GM12878 (cell line): ENCODE data around the gene XIAP. TPM values are rescaled to one million over a fixed set of nuclear protein-coding genes. Genes with fewer than 3 reads are reported as not detected.
"Not testable (repeated sequence)": the region's sequence is repeated elsewhere in the genome, so short reads cannot be mapped to it uniquely, and the experiment has no call there.

Experiments used
- ATAC-seq: fragments of 200-7000 bp; cut with Tn5 transposase; 3 replicates; pipeline ENCODE4 v1.9.1; 2020; ENCODE audit warnings: mild to moderate bottlenecking, moderate library complexity
- BruUV-seq: library from RNA; stranded (reverse); fragments of 400-500 nt; replicated peaks from 2 replicates; lab custom pipeline; 2021; lab: Mats Ljungman, UMichigan
- CTCF ChIA-PET: fragments of 300-600 bp; sonication (Branson Sonifier 250); formaldehyde crosslinking; extraction: SDS; loops from one replicate; lab custom pipeline; 2021; ENCODE audit warnings: inconsistent platforms; lab: Yijun Ruan, JAX
- POLR2A ChIA-PET: fragments of 350-600 bp; formaldehyde crosslinking; extraction: SDS; loops from one replicate; lab custom pipeline; 2021; ENCODE audit warnings: inconsistent platforms; lab: Charles Lee
- RAD21 ChIA-PET: fragments of 300-600 bp; sonication (Branson Sonifier 250); formaldehyde crosslinking; loops from one replicate; lab custom pipeline; 2023; ENCODE audit warnings: antibody characterized with exemption; ENCODE audit not compliant: unreplicated experiment; lab: Charles Lee
- SMC1A ChIA-PET: fragments of 300-600 bp; sonication (Branson Sonifier 250); formaldehyde crosslinking; loops from one replicate; lab custom pipeline; 2023; ENCODE audit not compliant: unreplicated experiment, uncharacterized antibody; lab: Charles Lee
- DNase-seq: peaks from one replicate; pipeline ENCODE4 v3.0.0-alpha.2; 2011; ENCODE audit warnings: low read depth, low spot score
- FAIRE-seq: peaks from 3 replicates; lab custom pipeline; 2011; peaks lifted over from hg19 to GRCh38; lab: Jason Lieb, UNC
- H2AFZ ChIP-seq: 2 replicates; pipeline ENCODE4 v1.6.0; 2011; ENCODE audit warnings: low read depth, low read length, control low read depth; ENCODE audit not compliant: control insufficient read depth
- H3K27ac ChIP-seq: 2 replicates; pipeline ENCODE4 v1.5.1; 2011; ENCODE audit warnings: control low read depth; ENCODE audit not compliant: control insufficient read depth, insufficient read depth
- H3K27me3 ChIP-seq, 2 experiments: replicated peaks in 1 of 2; 2 replicates each; pipeline versions ENCODE4 v1.6.0 to v1.6.1; 2011; ENCODE audit warnings: low read length in 1 of 2; ENCODE audit not compliant: control insufficient read depth in 2 of 2, insufficient read depth in 2 of 2
- H3K36me3 ChIP-seq, 2 experiments: 2 replicates each; pipeline ENCODE4 v1.5.1; 2011; ENCODE audit warnings: low read length in 1 of 2; ENCODE audit not compliant: control insufficient read depth in 2 of 2, insufficient read depth in 2 of 2
- H3K4me1 ChIP-seq: 2 replicates; pipeline ENCODE4 v1.6.1; 2011; ENCODE audit warnings: mild to moderate bottlenecking, low read length, moderate library complexity, mixed read lengths; ENCODE audit not compliant: control insufficient read depth, insufficient read depth
- H3K4me2 ChIP-seq: 2 replicates; pipeline ENCODE4 v1.6.0; 2011; ENCODE audit warnings: control low read depth; ENCODE audit not compliant: control insufficient read depth, insufficient read depth
- H3K4me3 ChIP-seq: fragments of 200-600 bp; sonication (generic); 2 replicates; pipeline ENCODE4 v1.5.1; 2016
- H3K79me2 ChIP-seq: 2 replicates; pipeline ENCODE4 v1.6.0; 2011; ENCODE audit warnings: low read length; ENCODE audit not compliant: control insufficient read depth, insufficient read depth
- H3K9ac ChIP-seq: 2 replicates; pipeline ENCODE4 v1.8.0; 2011; ENCODE audit warnings: low read length, control low read depth, mixed read lengths; ENCODE audit not compliant: control insufficient read depth, insufficient read depth
- H3K9me3 ChIP-seq: replicated peaks from 3 replicates; pipeline ENCODE4 v1.5.1; 2011; ENCODE audit warnings: mild to moderate bottlenecking, low read length; ENCODE audit not compliant: control insufficient read depth, insufficient read depth
- H4K20me1 ChIP-seq: 2 replicates; pipeline ENCODE4 v1.6.0; 2011; ENCODE audit not compliant: control insufficient read depth, insufficient read depth
- BACH1 ChIP-seq: fragments of 450-650 bp; IDR thresholded peaks from 2 replicates; pipeline ENCODE4 v1.6.1; 2017; ENCODE audit warnings: mild to moderate bottlenecking, borderline replicate concordance
- HDAC6 ChIP-seq: fragments of 200-600 bp; sonication (generic); IDR thresholded peaks from one replicate; pipeline ENCODE4 v1.8.0; 2017; ENCODE audit warnings: antibody characterized with exemption; ENCODE audit not compliant: unreplicated experiment
- HDGF ChIP-seq: fragments of 450-650 bp; IDR thresholded peaks from 2 replicates; pipeline ENCODE4 v1.6.1; 2016; ENCODE audit warnings: antibody characterized with exemption
- SMAD1 ChIP-seq: fragments of 450-650 bp; IDR thresholded peaks from 2 replicates; pipeline ENCODE4 v1.6.1; 2018; ENCODE audit warnings: mild to moderate bottlenecking, low read depth; ENCODE audit not compliant: partially characterized antibody
- SPI1 ChIP-seq: IDR thresholded peaks from 2 replicates; pipeline ENCODE4 v1.6.1; 2011; ENCODE audit warnings: low read depth, mild to moderate bottlenecking, low read length, moderate library complexity, borderline replicate concordance; ENCODE audit not compliant: insufficient read depth
- WGBS: methylation state at CpG from one replicate; pipeline ENCODE4 v1.1.6; 2016; ENCODE audit warnings: low lambda C conversion rate; ENCODE audit not compliant: insufficient replicate concordance, insufficient coverage; ENCODE audit errors: missing lambda C conversion rate; 5-methylcytosine and 5-hydroxymethylcytosine counted together
- in situ Hi-C: fragments of 300-500 bp; cut with MboI; formaldehyde crosslinking; loops from 9 replicates; pipeline ENCODE4 v1.14.3; 2018; ENCODE audit warnings: mixed read lengths
- intact Hi-C: fragments of 100-400 bp; cut with micrococcal nuclease; formaldehyde crosslinking; loops from one replicate; pipeline ENCODE4 v1.14.2; 2022; ENCODE audit not compliant: unreplicated experiment
- polyA plus RNA-seq, 11 experiments: library from polyadenylated mRNA; depleted of rRNA in 4 of 11; unstranded in 6 of 11; stranded (reverse) in 5 of 11; fragments of >200 nt; fragmentation: Nextera tagmentation in 4 of 11; fragmentation: Illumina TruSeq in 1 of 11; extraction: Ambion mirVana in 4 of 11; extraction: Trizol in 1 of 11; gene quantifications; 1 replicate in 1 of 11; 2 replicates in 10 of 11; pipeline versions ENCODE4 v1.2.1 to v1.2.3, GENCODE V29; 2011 to 2016; ENCODE audit warnings: inconsistent platforms in 2 of 11, missing spikeins in 2 of 11, low read depth in 1 of 11
- total RNA-seq, 4 experiments: library from RNA; depleted of rRNA in 3 of 4; stranded (reverse); fragments of >200 nt in 3 of 4; fragmentation: Illumina TruSeq in 1 of 4; extraction: Trizol in 1 of 4; gene quantifications; 2 replicates each; pipeline versions ENCODE4 v1.2.1 to v1.2.3, GENCODE V29; 2013 to 2021

The XIAP gene
- total and polyA plus RNA-seq, 10 of the 15 experiments (the other 5 are each of a cell fraction or from before 2014, with no cell fraction given) = 3.3 to 21.1 (median 14.5) TPM

GRCh38 chrX:123849096-123849495, 10.8 kb upstream of the XIAP start:
- Histone ChIP-seq H3K36me3 (no peaks in the 10 kb centered on the region), H3K27ac (no peak overlapping the region), H3K4me1 (no peaks in the 10 kb centered on the region), H4K20me1 (no peaks in the 10 kb centered on the region)
- TF ChIP-seq SMAD1 (no peak), SPI1 (no peak), HDGF (no peak), BACH1 (no peak), HDAC6 (no peak)
- TF ChIP-seq, all 136 proteins: peak for 0
- WGBS = 77% methylated on average over 12 of the region's 12 CpGs
- ChIA-PET CTCF (no interaction called here), SMC1A (no interaction called here), POLR2A (no interaction called here), RAD21 (no interaction called here)
- DNase-seq (no peak), ATAC-seq (no peak), FAIRE-seq (no peak)
- intact Hi-C loops = no loop called here
- Histone ChIP-seq H3K27me3 (no peaks in the 10 kb centered on the region), H2AFZ (no peak overlapping the region), H3K9me3 (no peaks in the 10 kb centered on the region), H3K4me2 (no peak overlapping the region), H3K9ac (no peak overlapping the region), H3K79me2 (no peaks in the 10 kb centered on the region), H3K4me3 (no peak overlapping the region)
- no TSS peak for BruUV-seq
- in situ Hi-C loops = no loop called here

- H3K4me2 ChIP-seq, H4K20me1 ChIP-seq, H3K79me2 ChIP-seq, H3K9ac ChIP-seq, H2AFZ ChIP-seq, RAD21 ChIA-PET, H3K4me3 ChIP-seq, H3K9me3 ChIP-seq, DNase-seq, CTCF ChIA-PET, H3K36me3 ChIP-seq, in situ Hi-C loops, SMC1A ChIA-PET, H3K4me1 ChIP-seq, FAIRE-seq, ATAC-seq, H3K27ac ChIP-seq, BruUV-seq, H3K27me3 ChIP-seq, POLR2A ChIA-PET, intact Hi-C loops: not testable (repeated sequence)
- 58% methylated on average over 9 of the region's 9 CpGs for WGBS
Observed at GRCh38 chrX:123849906-123850305, 9.9 kb upstream of the XIAP start.
